Raji (cell line): ENCODE data around the gene ESYT2.

ENCODE experiments used
- POLR2A ChIP-seq: IDR thresholded peaks from 2 replicates; pipeline ENCODE4 v1.6.1; 2011; ENCODE audit warnings: low read depth, low read length, control low read depth; ENCODE audit not compliant: insufficient read depth

Gene ESYT2

DNA sequence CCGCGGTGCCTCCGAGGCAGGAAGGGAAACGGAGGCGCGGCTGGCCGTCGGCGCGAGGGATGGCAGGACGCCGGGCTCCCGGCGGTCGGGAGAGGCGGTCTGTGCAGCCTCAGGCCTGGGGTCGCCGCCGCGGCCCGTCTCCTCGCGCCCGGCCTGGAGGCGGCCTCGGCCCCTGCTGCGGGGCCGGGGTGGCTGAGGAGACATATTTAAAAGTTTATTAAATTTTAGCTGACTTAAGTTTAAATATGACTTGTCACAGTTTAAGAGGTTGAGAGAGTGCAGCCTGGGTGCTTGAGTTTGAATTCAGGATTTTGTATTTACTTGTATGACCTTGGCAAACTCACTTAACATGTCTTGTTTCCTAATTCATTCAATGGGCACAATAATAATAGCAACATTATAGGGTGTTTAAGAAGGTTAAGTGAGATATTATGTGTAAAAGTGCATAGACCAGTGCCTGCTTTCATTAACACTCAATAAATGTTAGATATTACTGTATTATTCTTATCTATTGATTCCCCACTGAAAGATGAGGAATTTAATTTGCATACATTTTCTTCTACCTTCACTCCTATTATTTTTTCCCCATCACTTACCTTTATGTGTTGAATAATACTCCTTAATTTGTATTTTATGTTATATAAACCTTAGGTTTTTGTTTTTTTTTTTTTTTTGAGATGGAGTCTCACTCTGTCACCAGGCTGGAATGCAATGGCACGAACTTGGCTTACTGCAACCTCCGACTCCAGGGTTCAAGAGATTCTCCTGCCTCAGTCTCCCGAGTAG is 27.8 kb upstream of the ESYT2 start:
- TF ChIP-seq POLR2A: no peak

DNA sequence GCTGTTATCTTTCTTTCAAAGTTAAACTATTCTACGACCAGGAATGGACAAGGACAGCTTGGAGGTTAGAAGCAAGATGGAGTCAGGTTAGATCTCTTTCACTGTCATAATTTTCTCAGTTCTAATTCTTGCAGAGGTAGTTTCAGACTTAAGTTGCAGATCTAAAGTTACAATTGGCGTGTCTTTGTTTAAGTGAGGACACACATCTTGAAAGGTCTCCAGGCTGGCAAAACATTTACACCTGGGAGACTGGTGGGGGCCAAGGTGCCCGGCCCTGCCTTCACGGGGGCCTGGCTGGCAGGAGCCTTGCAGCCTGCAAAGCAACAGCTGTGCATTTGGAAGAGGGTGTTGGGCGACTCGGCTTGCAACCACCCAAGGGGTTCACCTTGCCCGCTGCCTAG is 25.4 kb upstream of the ESYT2 start:
- TF ChIP-seq POLR2A: no peak

GRCh38 chr7:158850545-158851102 is 21.3 kb upstream of the ESYT2 start:
- TF ChIP-seq POLR2A: no peak

DNA sequence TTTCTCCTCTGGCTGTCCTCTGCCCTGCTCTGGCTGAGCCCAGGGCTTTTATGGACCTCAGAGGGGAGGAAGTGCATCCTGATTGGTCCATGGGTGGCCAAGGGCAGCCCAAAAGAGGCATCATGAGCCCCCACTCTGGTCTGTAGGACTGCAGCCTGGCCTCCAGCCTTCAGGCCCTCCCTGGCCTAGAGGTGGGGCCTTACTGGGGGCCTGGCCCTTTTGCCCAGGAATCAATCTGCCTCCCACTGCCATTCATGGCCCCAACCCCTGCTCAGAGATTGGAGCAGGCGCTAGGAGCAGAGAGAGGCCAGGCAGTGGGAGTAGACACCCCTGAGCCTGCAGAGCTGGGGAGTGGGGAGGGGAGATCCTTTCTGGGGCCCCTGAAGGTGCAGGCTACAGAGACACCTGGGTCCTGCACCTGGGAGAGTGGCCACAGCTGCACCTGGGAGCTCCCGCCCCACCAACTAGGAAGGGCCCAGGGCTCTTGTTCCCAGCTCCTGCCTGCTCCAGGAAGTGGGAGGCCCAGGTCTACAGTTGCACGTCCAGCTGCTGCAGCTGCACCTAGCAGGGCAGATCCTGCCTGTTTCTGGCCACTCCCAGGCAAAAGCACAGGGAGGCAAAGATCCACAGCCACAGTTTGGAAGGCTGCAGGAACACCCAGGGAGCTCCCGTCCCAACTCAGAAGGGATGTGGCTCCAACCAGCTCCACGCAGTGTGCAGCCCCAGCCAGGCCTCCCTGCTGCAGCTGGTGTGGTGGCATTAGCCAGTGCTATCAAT is 20.6 kb upstream of the ESYT2 start:
- no peak for TF ChIP-seq POLR2A

GRCh38 chr7:158849442-158849767 is 20.1 kb upstream of the ESYT2 start:
- no peak for TF ChIP-seq POLR2A

- TF ChIP-seq POLR2A: no peak
Measured at GRCh38 chr7:158847451-158847866, 18.1 kb upstream of the ESYT2 start.

- no peak for TF ChIP-seq POLR2A
Measured at GRCh38 chr7:158846304-158846703, 17.0 kb upstream of the ESYT2 start.

DNA sequence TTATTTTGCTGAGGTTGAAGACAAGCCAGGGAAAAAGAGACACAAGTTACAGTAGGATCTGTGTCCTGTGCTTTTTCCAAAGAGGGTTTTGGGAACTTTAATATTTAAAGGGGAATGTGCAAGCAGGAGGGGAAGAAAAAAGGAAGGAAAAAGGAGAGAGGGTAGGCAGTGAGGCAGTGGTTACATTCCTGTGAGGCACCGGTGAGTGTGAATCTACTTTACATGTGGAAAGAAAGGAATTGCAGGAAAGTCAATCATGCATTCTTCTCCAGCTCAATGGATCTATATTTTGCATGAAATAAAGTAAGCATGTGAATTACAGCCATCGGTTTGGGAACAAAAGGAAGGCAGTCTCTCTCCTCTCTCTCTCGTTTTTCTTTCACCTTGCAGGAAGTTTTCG is 14.5 kb upstream of the ESYT2 start:
- TF ChIP-seq POLR2A: no peak

GRCh38 chr7:158842486-158842885 is 13.2 kb upstream of the ESYT2 start:
- TF ChIP-seq POLR2A: no peak

GRCh38 chr7:158840604-158841003 is 11.3 kb upstream of the ESYT2 start:
- TF ChIP-seq POLR2A: no peak

DNA sequence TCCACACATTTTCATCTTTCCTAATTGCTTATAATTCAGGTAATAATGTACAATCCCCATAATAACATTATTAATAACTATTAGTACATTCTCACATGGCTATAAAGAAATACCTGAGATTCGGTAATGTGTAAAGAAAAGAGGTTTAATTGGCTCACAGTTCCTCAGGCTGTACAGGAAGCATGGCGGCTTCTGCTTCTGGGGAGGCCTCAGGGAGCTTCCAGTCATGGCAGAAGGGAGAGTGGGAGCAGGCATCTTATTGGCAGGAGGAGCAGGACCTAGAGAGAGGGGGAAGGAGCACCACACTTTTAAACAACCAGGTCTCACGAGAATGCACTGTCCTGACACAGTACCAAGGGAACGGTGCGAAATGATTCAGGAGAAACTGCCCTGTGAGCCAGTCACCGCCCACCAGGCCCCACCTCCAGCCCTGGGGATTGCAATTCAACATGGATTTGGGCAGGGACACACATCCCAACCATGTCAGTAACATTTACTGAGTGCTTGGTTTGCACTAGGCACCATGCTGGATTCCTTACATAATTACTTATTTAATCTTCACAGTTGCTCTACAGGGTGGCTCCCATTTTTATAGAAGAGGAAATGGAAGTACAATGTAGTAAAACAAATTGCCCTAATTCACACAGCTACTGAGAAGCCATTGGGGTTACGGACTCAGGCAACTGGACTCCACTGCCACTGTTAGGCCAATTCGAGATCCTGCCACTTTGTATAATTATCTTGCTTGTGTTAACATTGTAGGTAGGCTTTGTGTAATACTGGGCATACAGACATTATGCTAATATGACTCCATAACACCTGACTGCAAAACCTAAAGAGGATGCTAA is 8.7 kb upstream of the ESYT2 start:
- TF ChIP-seq POLR2A: no peak

DNA sequence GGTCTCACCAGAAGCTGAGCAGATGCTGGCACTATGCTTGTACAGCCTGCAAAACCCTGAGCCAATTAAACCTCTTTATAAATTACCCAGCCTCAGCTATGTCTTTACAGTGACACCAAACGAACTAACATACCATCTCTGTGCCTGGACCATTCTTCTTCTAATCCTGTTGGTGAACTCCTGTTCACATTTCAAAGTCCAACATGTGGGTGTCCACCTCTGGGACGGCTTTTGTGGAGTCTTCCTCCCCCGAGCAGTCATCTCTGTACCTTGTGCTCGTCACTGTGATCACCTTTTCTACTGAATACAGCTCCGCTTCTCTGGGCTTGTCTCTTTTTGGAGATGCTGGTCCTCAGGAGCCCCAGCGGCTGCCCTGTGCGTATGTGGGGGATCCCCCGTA is 7.4 kb upstream of the ESYT2 start:
- TF ChIP-seq POLR2A: no peak

DNA sequence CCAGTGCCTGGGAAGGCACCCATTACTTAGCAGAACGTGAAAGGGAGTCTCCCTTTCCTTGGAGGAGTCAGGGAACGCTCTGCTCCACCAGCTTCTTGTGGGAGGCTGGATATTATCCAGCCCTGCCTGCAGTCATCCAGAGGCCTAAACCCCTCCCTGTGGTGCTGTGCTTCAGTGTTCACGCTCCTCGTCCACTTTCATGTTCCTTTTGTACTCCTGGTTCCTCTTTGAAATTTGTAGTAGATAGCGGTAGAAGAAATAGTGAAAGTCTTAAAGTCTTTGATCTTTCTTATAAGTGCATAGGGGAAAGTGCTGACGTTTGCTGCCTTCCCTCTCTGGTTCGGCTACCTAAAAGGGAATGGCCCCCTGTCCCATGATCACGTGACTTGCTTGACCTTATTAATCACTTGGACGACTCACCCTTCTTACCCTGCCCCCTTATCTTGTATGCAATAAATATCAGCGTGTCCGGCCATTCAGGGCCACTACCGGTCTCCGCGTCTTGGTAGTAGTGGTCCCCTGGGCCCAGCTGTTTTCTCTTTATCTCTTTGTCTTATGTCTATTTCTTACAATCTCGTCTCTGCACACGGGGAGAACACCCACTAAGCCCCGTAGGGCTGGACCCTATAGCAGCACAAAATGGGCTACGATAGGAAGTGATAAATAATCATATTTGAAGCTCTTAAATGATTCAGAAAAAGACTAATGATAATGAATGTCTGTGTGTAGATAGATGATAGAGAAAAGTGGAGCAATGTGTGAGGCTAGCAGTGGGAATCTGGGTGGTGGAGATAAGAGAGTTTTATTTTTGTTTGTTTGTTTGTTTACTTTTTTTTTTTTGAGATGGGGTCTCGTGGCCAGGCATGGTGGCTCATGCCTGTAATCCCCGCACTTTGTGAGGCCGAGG is 5.8 kb upstream of the ESYT2 start:
- no peak for TF ChIP-seq POLR2A

GRCh38 chr7:158832994-158833393 is 3.7 kb upstream of the ESYT2 start:
- no peak for TF ChIP-seq POLR2A
